Measurements from ENCODE around the gene CD7.

DNA sequence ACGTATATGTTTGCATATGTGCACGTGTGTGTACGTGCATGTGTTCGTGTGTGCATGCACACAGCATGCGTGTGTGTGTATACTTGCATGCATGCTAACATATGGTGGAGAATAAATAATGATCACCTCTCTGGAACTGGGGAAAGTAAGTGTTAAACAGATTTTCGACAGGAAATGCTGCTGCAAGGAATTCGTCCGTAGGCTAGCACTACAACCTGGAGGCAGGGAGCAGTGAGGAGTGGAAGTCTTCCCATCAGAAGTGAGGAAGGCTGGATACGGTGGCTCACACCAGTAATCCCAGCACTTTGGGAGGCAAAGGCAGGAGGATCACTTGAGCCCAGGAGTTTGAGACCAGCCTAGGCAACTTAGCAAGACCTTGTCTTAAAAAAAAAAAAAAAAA is 39.1 kb downstream of the CD7 start:
- TF ChIP-seq POLR2AphosphoS5 (IDR thresholded peaks at IDR 0.05; ENCODE audit: low read depth, low read length) = no peak
- TF ChIP-seq POLR2A (IDR thresholded peaks at IDR 0.05; ENCODE audit: low read depth, low read length) = no peak

All from GM12892 (cell line).